ENCODE results near the gene C11orf58.
A peak's percentile ranks its signal among the peaks of the same experiment; 100 is the strongest.

The C11orf58 gene

DNA sequence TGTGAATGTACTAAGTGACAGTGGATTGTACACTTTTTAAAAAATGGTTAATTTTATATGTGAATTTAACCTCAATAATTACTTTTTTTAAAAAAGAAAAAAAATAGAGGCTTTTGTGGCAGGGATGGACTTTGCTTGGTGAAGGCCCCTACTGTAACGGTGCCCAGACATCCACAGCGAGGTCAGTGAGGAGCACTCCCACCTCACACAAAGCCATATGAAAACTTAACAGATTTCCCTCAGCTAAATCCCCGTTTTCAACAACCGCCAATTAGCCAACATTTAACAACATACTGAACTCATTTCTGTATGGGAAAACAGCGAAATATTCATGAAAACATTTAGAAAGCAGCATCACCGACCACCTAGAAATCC lies 642 bp upstream of the C11orf58 start:
- no peak for DNase-seq (ENCODE audit: low read depth)
- TF ChIP-seq, protein P1, sequence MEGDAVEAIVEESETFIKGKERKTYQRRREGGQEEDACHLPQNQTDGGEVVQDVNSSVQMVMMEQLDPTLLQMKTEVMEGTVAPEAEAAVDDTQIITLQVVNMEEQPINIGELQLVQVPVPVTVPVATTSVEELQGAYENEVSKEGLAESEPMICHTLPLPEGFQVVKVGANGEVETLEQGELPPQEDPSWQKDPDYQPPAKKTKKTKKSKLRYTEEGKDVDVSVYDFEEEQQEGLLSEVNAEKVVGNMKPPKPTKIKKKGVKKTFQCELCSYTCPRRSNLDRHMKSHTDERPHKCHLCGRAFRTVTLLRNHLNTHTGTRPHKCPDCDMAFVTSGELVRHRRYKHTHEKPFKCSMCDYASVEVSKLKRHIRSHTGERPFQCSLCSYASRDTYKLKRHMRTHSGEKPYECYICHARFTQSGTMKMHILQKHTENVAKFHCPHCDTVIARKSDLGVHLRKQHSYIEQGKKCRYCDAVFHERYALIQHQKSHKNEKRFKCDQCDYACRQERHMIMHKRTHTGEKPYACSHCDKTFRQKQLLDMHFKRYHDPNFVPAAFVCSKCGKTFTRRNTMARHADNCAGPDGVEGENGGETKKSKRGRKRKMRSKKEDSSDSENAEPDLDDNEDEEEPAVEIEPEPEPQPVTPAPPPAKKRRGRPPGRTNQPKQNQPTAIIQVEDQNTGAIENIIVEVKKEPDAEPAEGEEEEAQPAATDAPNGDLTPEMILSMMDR (IDR thresholded peaks at IDR 0.05; ENCODE audit: control insufficient read depth, extremely low read depth, insufficient read depth) = no peak
- peak overlapping the region; percentile 96 for H3K4me3 ChIP-seq (ENCODE audit: low read depth, low read length)

DNA sequence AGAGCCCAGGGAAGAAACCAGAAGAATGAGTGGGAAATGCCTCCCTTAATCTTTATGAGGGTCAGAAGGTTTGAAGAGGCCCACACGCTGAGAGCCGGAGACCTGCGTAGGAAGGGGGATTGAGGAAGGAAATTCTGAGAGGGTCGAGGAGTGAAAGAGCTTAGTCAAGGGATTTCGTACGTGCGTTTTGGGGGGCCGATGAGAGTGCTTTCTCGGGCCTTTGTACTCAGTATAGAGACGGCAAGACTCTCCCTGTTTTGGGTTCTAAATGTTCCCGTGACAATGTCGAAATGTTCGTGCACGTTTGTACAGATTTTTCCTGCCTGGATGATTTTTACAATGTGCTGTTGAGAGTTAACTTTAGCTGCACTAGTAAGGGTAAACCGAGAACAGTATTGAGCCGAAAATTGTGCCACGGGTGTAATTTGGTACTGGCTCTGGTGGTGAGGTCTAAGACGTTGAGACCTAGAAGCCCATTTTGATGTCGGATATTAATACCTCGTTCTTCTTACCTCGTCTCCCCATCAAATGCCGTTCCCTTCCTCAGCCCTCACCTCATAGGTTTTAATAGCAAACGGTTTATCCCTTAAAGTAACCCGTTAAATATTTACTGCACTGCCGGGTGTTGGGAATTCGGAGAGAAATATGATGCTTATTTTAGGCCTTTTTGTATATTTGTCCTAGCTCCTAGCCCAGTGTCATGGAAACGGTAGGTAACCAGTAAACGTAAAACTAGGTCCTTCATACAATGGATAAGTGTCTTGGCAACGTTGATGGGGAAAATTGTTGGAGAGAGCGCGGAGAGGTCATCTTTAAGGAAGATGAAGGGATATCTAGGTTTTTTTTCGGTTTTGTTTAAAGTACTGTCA lies 734 bp downstream of the C11orf58 start:
- peak overlapping the region; percentile 96 for H3K4me3 ChIP-seq (ENCODE audit: low read depth, low read length)
- no peak for DNase-seq (ENCODE audit: low read depth)
- TF ChIP-seq, protein P1 (IDR thresholded peaks at IDR 0.05; ENCODE audit: control insufficient read depth, extremely low read depth, insufficient read depth) = no peak

DNA sequence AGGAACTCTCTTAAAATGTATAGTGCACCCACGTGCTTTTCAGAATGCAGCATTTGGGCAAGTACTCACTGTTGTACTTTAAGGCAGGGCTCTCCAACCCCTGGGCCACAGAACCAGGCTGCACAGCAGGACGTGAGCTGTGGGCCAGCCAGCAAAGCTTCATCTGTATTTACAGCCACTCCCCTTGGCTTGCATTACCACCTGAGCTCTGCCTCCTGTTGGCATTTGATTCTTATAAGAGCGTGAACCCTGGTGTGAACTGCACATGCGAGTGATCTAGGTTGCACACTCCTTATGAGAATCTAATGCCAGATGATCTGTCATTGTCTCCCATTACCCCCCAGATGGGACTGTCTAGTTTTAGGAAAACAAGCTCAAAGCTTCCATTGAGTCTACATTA lies 3.0 kb downstream of the C11orf58 start:
- H3K4me3 ChIP-seq (ENCODE audit: low read depth, low read length) = no peak overlapping the region
- TF ChIP-seq, protein P1 (IDR thresholded peaks at IDR 0.05; ENCODE audit: control insufficient read depth, extremely low read depth, insufficient read depth) = no peak
- peak; percentile 54 for DNase-seq (ENCODE audit: low read depth)

DNA sequence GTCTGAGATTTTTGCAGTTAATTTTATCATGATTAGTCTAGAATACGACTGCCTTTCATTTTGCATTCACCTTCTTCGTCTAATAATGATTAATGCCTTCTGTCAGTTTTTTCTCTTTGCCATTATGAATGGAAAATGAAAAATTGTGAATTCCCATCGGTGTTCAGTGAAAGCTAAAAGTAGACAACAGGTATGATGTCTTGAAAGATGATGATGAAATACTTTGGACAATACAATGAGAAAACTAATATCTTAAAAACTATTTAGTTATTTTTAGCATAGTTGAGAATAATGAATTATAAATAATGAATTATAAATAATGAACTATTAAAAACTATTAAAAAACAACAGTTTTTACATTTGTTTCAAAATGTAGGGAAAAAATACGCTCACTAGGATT lies 5.0 kb downstream of the C11orf58 start:
- DNase-seq (ENCODE audit: low read depth) = no peak
- TF ChIP-seq, protein P1 (IDR thresholded peaks at IDR 0.05; ENCODE audit: control insufficient read depth, extremely low read depth, insufficient read depth) = no peak

DNA sequence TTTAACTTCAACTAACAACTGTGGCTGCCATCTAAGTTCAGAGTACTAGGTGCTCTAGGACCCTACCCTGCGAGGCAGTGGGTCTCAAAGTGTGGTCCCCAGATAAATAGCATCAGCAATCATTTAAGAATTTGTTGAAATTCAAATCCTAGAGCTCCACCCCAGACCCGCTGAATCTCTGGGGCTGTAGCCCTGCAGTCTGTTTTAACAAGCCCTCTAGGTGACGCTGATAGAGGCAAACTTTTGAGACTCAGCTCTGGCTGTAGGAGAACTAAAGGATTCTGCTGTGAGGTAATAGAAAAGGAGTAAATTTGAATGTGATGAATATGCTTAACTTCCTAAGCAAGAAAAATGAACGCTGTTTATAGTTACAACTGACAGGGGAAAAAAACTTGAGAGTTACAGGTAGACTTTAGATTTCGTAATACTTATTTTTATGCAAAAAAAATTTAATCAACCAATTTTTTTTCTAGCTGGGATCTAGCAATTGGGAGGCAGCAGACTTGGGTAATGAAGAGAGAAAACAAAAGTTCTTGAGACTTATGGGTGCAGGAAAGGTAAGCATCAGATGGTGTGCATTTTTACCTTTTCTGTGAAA lies 5.8 kb downstream of the C11orf58 start:
- TF ChIP-seq, protein P1 (IDR thresholded peaks at IDR 0.05; ENCODE audit: control insufficient read depth, extremely low read depth, insufficient read depth) = no peak

More for the DNA sequence above, 5.0 kb downstream of the C11orf58 start:
- no peak overlapping the region for H3K4me3 ChIP-seq (ENCODE audit: low read depth, low read length)

DNA sequence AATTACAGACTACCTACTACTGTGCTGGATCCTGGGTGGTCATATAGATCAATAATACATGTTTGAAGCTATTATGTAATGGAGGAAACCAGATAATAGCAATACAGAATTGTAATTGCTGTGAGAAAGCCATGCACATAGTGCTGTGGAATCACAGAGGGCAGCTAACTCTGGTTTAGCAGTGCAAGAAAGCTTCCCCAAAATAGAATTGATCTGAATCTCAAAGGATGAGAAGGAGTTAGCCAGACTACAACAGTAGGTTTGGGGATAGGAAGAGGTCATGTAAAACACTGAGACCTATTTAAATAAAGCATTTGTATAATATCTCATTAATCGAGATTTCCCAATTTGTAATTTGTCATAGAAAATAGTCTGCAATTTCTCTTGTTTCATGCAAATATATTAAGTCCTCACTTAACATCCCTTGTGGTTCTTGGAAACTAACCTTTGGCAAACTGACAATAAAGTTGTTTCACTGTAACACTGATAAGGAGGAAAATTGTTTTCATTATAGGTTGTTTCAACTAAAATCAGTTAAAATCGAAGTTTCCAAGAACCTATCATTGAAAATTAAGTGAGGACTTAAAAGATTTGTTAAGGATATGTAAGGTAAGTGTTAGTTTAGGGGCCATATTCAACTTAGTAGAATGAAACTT lies 7.6 kb downstream of the C11orf58 start:
- no peak for DNase-seq (ENCODE audit: low read depth)
- TF ChIP-seq, protein P1 (IDR thresholded peaks at IDR 0.05; ENCODE audit: control insufficient read depth, extremely low read depth, insufficient read depth) = no peak
- H3K4me3 ChIP-seq (ENCODE audit: low read depth, low read length) = no peak overlapping the region

More for the DNA sequence above, 5.8 kb downstream of the C11orf58 start:
- no peak for DNase-seq (ENCODE audit: low read depth)
- H3K4me3 ChIP-seq (ENCODE audit: low read depth, low read length) = no peak overlapping the region

All from LNCaP clone FGC (cell line).